Astrocyte (in vitro differentiated cells and primary cell): Measurements from ENCODE around the gene L1CAM.

Source experiments
- EZH2 ChIP-seq: IDR thresholded peaks from 2 replicates; pipeline ENCODE4 v1.6.1; 2012; ENCODE audit warnings: mild to moderate bottlenecking, low read length, inconsistent platforms; ENCODE audit not compliant: insufficient read depth
- TF ChIP-seq, protein P1 (sequence below): IDR thresholded peaks from 2 replicates; pipeline ENCODE4 v1.5.1; 2011; ENCODE audit warnings: low read depth, mild to moderate bottlenecking, inconsistent platforms, low read length, moderate library complexity; ENCODE audit not compliant: insufficient read depth

DNA sequence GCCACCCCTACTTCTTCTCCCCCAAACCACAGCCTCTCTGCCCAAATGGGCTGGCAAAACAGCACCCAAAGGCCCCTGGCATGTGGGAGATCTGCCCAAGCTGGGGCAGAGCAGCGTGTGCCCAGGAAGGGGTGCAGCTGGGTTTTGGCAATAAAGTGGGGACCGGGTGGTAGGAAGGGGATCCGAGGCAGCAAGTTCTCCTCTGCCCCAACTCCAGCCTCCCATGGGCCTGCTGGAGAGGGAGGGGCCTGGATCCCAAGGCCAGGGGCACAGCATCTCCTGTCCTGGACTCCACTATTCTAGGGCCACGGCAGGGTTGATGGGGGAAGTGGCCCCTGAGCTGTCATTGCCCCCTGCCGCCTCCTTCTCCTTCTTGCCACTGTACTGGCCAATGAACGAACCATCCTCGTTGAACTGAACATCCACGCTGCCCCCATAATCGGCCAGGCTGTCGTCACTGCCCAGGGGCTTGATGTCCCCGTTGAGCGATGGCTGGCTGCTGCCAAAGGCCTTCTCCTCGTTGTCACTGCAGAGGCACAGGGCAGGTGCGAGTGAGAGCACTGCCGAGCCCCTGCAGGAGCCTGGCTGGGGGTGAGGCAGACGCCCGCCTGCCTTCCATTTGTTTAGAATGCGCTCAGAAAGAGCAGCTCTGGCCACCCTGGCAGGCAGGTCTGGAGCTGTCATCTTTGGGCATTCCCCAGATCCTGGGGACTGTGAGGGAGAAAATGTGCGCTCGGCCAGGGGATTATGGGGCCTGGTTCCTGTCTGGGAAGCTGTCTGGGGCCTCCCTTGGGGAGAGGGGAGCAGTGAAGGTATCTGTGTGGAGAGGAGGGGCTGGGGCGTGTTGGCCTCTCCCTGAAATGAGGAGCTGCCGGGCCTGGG, 23.4 kb downstream of the L1CAM start:
- TF ChIP-seq, protein P1, sequence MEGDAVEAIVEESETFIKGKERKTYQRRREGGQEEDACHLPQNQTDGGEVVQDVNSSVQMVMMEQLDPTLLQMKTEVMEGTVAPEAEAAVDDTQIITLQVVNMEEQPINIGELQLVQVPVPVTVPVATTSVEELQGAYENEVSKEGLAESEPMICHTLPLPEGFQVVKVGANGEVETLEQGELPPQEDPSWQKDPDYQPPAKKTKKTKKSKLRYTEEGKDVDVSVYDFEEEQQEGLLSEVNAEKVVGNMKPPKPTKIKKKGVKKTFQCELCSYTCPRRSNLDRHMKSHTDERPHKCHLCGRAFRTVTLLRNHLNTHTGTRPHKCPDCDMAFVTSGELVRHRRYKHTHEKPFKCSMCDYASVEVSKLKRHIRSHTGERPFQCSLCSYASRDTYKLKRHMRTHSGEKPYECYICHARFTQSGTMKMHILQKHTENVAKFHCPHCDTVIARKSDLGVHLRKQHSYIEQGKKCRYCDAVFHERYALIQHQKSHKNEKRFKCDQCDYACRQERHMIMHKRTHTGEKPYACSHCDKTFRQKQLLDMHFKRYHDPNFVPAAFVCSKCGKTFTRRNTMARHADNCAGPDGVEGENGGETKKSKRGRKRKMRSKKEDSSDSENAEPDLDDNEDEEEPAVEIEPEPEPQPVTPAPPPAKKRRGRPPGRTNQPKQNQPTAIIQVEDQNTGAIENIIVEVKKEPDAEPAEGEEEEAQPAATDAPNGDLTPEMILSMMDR, result no peak
- TF ChIP-seq EZH2, result no peak
